ENCODE measurements around the gene CNTNAP2.

DNA sequence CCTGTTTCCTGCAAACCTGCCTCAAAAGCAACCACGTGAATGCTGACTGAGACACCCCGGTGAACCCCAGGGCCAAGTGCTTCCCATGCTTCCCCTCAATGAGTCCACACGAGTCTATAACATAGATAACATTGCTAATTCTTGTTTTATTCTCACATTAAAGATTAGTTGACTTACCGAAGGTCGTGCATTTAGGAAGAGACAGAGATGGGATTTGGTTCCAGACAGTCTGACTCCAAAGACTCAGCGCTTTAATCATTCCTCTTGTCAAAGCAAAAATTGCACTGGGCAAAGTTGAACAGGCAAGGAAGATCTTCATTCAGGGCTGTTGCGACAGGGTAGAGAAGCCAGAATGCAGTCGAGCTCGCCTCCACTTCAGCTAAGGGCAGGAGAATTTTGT lies 2038.4 kb downstream of the CNTNAP2 start:
- TF ChIP-seq EP300 (IDR thresholded peaks at IDR 0.05) (no peak), POLR2A (IDR thresholded peaks at IDR 0.05) (no peak)

Data from stomach (tissue), 4 donors.